HG03064 (cell line): ENCODE measurements around the gene MEMO1.
"Not testable (repeated sequence)": the region's sequence is repeated elsewhere in the genome, so short reads cannot be mapped to it uniquely, and the experiment has no call there.

Source experiments
- ATAC-seq: cut with Tn5 transposase; IDR thresholded peaks from one replicate; pipeline ENCODE4 v1.9.1; 2021; ENCODE audit warnings: low read depth; ENCODE audit not compliant: unreplicated experiment

MEMO1 gene

GRCh38 chr2:31842150-31842549 is 168.7 kb downstream of the MEMO1 start:
- not testable (repeated sequence) for ATAC-seq

GRCh38 chr2:31835450-31835849 is 175.4 kb downstream of the MEMO1 start:
- no peak for ATAC-seq

GRCh38 chr2:31832363-31832762 is 178.4 kb downstream of the MEMO1 start:
- no peak for ATAC-seq

- ATAC-seq = no peak
These were observed 179.2 kb downstream of the MEMO1 start for GRCh38 chr2:31831585-31831984.

GRCh38 chr2:31828891-31829290 is 181.9 kb downstream of the MEMO1 start:
- no peak for ATAC-seq

- no peak for ATAC-seq
These were observed 187.2 kb downstream of the MEMO1 start for GRCh38 chr2:31823558-31823957.

- ATAC-seq = no peak
These were observed 188.2 kb downstream of the MEMO1 start for GRCh38 chr2:31822587-31822986.
